AG10803 (cell line): ENCODE results near the gene TMEM254.

Experiments
- DNase-seq: peaks from one replicate; pipeline ENCODE4 v3.0.0; 2010; ENCODE audit warnings: low read depth
- H3K4me3 ChIP-seq: 2 replicates; pipeline ENCODE4 v1.5.1; 2011; ENCODE audit warnings: mild to moderate bottlenecking, low read length, control low read depth
- TF ChIP-seq, protein P1 (sequence below): conservative IDR thresholded peaks from 2 replicates; pipeline ENCODE4 v1.5.1; 2011; ENCODE audit warnings: mild to moderate bottlenecking, low read length, control low read depth, inconsistent platforms

TMEM254 gene

GRCh38 chr10:80068270-80068669 is 10.2 kb upstream of the TMEM254 start:
- DNase-seq, result no peak
- H3K4me3 ChIP-seq, result no peak overlapping the region
- TF ChIP-seq, protein P1, sequence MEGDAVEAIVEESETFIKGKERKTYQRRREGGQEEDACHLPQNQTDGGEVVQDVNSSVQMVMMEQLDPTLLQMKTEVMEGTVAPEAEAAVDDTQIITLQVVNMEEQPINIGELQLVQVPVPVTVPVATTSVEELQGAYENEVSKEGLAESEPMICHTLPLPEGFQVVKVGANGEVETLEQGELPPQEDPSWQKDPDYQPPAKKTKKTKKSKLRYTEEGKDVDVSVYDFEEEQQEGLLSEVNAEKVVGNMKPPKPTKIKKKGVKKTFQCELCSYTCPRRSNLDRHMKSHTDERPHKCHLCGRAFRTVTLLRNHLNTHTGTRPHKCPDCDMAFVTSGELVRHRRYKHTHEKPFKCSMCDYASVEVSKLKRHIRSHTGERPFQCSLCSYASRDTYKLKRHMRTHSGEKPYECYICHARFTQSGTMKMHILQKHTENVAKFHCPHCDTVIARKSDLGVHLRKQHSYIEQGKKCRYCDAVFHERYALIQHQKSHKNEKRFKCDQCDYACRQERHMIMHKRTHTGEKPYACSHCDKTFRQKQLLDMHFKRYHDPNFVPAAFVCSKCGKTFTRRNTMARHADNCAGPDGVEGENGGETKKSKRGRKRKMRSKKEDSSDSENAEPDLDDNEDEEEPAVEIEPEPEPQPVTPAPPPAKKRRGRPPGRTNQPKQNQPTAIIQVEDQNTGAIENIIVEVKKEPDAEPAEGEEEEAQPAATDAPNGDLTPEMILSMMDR, result no peak

- DNase-seq, result no peak
- TF ChIP-seq, protein P1, result no peak
- no peak overlapping the region for H3K4me3 ChIP-seq
These were observed 8.4 kb upstream of the TMEM254 start for GRCh38 chr10:80070057-80070456.

GRCh38 chr10:80072584-80072983 is 5.9 kb upstream of the TMEM254 start:
- no peak for DNase-seq
- TF ChIP-seq, protein P1, result no peak
- H3K4me3 ChIP-seq, result no peak overlapping the region

GRCh38 chr10:80075781-80076180 is 2.7 kb upstream of the TMEM254 start:
- no peak overlapping the region for H3K4me3 ChIP-seq
- DNase-seq, result peak; percentile 8
- TF ChIP-seq, protein P1, result no peak

DNA sequence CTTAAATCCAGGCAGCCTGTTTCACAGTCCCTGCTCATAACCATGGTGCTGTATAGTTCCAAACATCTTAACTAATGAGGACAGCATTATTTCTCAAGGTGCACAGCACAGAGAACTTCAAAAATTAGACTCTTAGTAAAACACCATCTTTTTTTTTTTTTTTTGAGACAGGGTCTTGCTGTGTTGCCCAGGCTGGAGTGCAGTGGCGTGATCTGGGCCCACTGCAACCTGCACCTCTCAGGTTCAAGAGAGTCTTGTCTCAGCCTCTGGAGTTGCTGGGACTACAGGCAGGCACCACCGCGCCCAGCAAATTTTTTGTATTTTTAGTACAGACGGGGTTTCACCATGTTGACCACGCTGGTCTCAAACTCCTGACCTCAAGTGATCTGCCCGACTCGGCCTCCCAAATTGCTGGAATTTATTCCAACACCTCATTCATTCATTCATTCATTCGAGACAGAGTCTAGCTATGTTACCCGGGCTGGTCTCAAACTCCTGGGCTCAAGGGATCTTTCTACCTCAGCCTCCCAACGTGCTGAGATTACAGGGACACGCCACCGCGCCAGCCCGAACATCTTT is 507 bp upstream of the TMEM254 start:
- TF ChIP-seq, protein P1, result no peak
- H3K4me3 ChIP-seq, result peak overlapping the region; percentile 98
- DNase-seq, result no peak

GRCh38 chr10:80079312-80079719 is 851 bp downstream of the TMEM254 start:
- TF ChIP-seq, protein P1, result no peak
- peak overlapping the region; percentile 98 for H3K4me3 ChIP-seq
- no peak for DNase-seq

- TF ChIP-seq, protein P1, result no peak
These were observed 2.6 kb downstream of the TMEM254 start for GRCh38 chr10:80081026-80081425.

More at GRCh38 chr10:80081026-80081425, 2.6 kb downstream of the TMEM254 start:
- DNase-seq, result no peak
- H3K4me3 ChIP-seq, result no peak overlapping the region
